Smooth muscle cell of the brain vasculature (primary cell): ENCODE data around the gene FBXO48.

Experiments used
- DNase-seq: peaks from one replicate; pipeline ENCODE4 v3.0.0-alpha.2; 2012; ENCODE audit warnings: low read depth, low spot score

The FBXO48 gene

GRCh38 chr2:68438455-68439303, 28.4 kb downstream of the FBXO48 start:
- no peak for DNase-seq

- DNase-seq, result no peak
Observed at GRCh38 chr2:68436270-68436669, 30.8 kb downstream of the FBXO48 start.

GRCh38 chr2:68435615-68436014, 31.5 kb downstream of the FBXO48 start:
- no peak for DNase-seq

GRCh38 chr2:68434981-68435380, 32.1 kb downstream of the FBXO48 start:
- no peak for DNase-seq

GRCh38 chr2:68432696-68433658, 34.1 kb downstream of the FBXO48 start:
- DNase-seq, result no peak

- DNase-seq, result no peak
Observed at GRCh38 chr2:68431316-68431972, 35.6 kb downstream of the FBXO48 start.

- DNase-seq, result no peak
Observed at GRCh38 chr2:68429311-68429826, 37.7 kb downstream of the FBXO48 start.

- DNase-seq, result no peak
Observed at GRCh38 chr2:68428746-68429145, 38.3 kb downstream of the FBXO48 start.

- no peak for DNase-seq
Observed at GRCh38 chr2:68428126-68428525, 39.0 kb downstream of the FBXO48 start.

- DNase-seq, result no peak
Observed at GRCh38 chr2:68426848-68427579, 40.1 kb downstream of the FBXO48 start.

GRCh38 chr2:68426446-68426845, 40.6 kb downstream of the FBXO48 start:
- no peak for DNase-seq

GRCh38 chr2:68425503-68425902, 41.6 kb downstream of the FBXO48 start:
- no peak for DNase-seq

- DNase-seq, result no peak
Observed at GRCh38 chr2:68423966-68424650, 43.0 kb downstream of the FBXO48 start.

GRCh38 chr2:68420254-68420910, 46.7 kb downstream of the FBXO48 start:
- no peak for DNase-seq

GRCh38 chr2:68418855-68419254, 48.2 kb downstream of the FBXO48 start:
- DNase-seq, result no peak

GRCh38 chr2:68418419-68418818, 48.7 kb downstream of the FBXO48 start:
- no peak for DNase-seq

GRCh38 chr2:68417926-68418325, 49.2 kb downstream of the FBXO48 start:
- DNase-seq, result no peak

GRCh38 chr2:68416081-68416675, 50.9 kb downstream of the FBXO48 start:
- no peak for DNase-seq

GRCh38 chr2:68415521-68415920, 51.6 kb downstream of the FBXO48 start:
- no peak for DNase-seq
